T-helper 17 cell (primary cell): ENCODE data around the gene RILPL2. TPM values are rescaled to one million over a fixed set of nuclear protein-coding genes. Genes with fewer than 3 reads are reported as not detected.
"Not testable (repeated sequence)": the region's sequence is repeated elsewhere in the genome, so short reads cannot be mapped to it uniquely, and the experiment has no call there.

Experiments used
- ATAC-seq: fragments of 150-1000 bp; cut with Tn5 transposase; 2 replicates; pipeline ENCODE4 v1.10.0; 2021; ENCODE audit warnings: mild to moderate bottlenecking, moderate library complexity
- DNase-seq, 3 donors: peaks; one replicate each; pipeline versions ENCODE4 v3.0.0 to v3.0.0-alpha.2; 2020 to 2021
- H3K9me3 ChIP-seq: one replicate; pipeline ENCODE4 v1.7.0; 2013; ENCODE audit warnings: low read length, mild to moderate bottlenecking; ENCODE audit not compliant: control insufficient read depth, poor library complexity, severe bottlenecking
- H3K27ac Mint-ChIP-seq: one replicate; pipeline ENCODE4 v1.8.0; 2022; ENCODE audit warnings: mild to moderate bottlenecking, moderate library complexity, mixed read lengths
- H3K27me3 Mint-ChIP-seq: one replicate; pipeline ENCODE4 v1.8.0; 2022; ENCODE audit warnings: mixed read lengths
- H3K36me3 Mint-ChIP-seq: one replicate; pipeline ENCODE4 v1.8.0; 2022; ENCODE audit warnings: low read depth, mixed read lengths
- H3K4me1 Mint-ChIP-seq: one replicate; pipeline ENCODE4 v1.8.0; 2022; ENCODE audit warnings: mild to moderate bottlenecking, mixed read lengths
- H3K4me3 Mint-ChIP-seq: one replicate; pipeline ENCODE4 v1.8.0; 2022; ENCODE audit warnings: mild to moderate bottlenecking, moderate library complexity, mixed read lengths
- total RNA-seq, 4 donors: library from RNA in 2 of 4; stranded (reverse) in 2 of 4; gene quantifications; one replicate each; pipeline ENCODE4 v1.2.3 and lab custom pipeline; 2022 to 2026

RILPL2 gene
- total RNA-seq, 2 donors from 2014 or later, result 9.6 to 11.8 TPM

GRCh38 chr12:123408619-123409018 is 27.9 kb downstream of the RILPL2 start:
- H3K4me1 Mint-ChIP-seq, H3K27me3 Mint-ChIP-seq, ATAC-seq, DNase-seq, H3K9me3 ChIP-seq, H3K36me3 Mint-ChIP-seq, H3K4me3 Mint-ChIP-seq, H3K27ac Mint-ChIP-seq: not testable (repeated sequence)

GRCh38 chr12:123407934-123408333 is 28.6 kb downstream of the RILPL2 start:
- ATAC-seq, H3K9me3 ChIP-seq, H3K4me3 Mint-ChIP-seq, H3K27ac Mint-ChIP-seq, H3K36me3 Mint-ChIP-seq, DNase-seq, H3K27me3 Mint-ChIP-seq, H3K4me1 Mint-ChIP-seq: not testable (repeated sequence)

GRCh38 chr12:123407269-123407668 is 29.2 kb downstream of the RILPL2 start:
- ATAC-seq, H3K4me3 Mint-ChIP-seq, H3K4me1 Mint-ChIP-seq, H3K36me3 Mint-ChIP-seq, H3K9me3 ChIP-seq, DNase-seq, H3K27ac Mint-ChIP-seq, H3K27me3 Mint-ChIP-seq: not testable (repeated sequence)

GRCh38 chr12:123404581-123404980 is 31.9 kb downstream of the RILPL2 start:
- ATAC-seq (no peak), DNase-seq (no peak)
- Mint-ChIP-seq H3K4me3 (no peak overlapping the region), H3K27me3 (no peaks in the 10 kb centered on the region), H3K36me3 (no peaks in the 10 kb centered on the region), H3K27ac (no peak overlapping the region), H3K4me1 (peaks cover 7% of the 10 kb centered on the region)
- H3K9me3 ChIP-seq, result no peaks in the 10 kb centered on the region

GRCh38 chr12:123401753-123402683 is 34.5 kb downstream of the RILPL2 start:
- peak overlapping the region; percentile 41 for H3K4me3 Mint-ChIP-seq
- H3K4me1 Mint-ChIP-seq, result peaks cover 14% of the 10 kb centered on the region
- DNase-seq, result no peak
- no peaks in the 10 kb centered on the region for H3K36me3 Mint-ChIP-seq
- no peaks in the 10 kb centered on the region for H3K9me3 ChIP-seq
- ATAC-seq, result no peak
- peak overlapping the region; percentile 59 for H3K27ac Mint-ChIP-seq
- no peaks in the 10 kb centered on the region for H3K27me3 Mint-ChIP-seq

- no peaks in the 10 kb centered on the region for H3K9me3 ChIP-seq
- ATAC-seq, result no peak
- Mint-ChIP-seq H3K27ac (no peak overlapping the region), H3K4me1 (peaks cover 23% of the 10 kb centered on the region), H3K27me3 (no peaks in the 10 kb centered on the region), H3K4me3 (no peak overlapping the region), H3K36me3 (no peaks in the 10 kb centered on the region)
- no peak for DNase-seq
Observed at GRCh38 chr12:123399255-123399617, 37.2 kb downstream of the RILPL2 start.

GRCh38 chr12:123398550-123399254 is 37.8 kb downstream of the RILPL2 start:
- Mint-ChIP-seq H3K4me3 (no peak overlapping the region), H3K36me3 (no peaks in the 10 kb centered on the region), H3K4me1 (peaks cover 23% of the 10 kb centered on the region), H3K27me3 (no peaks in the 10 kb centered on the region), H3K27ac (no peak overlapping the region)
- H3K9me3 ChIP-seq, result no peaks in the 10 kb centered on the region
- ATAC-seq (no peak), DNase-seq (no peak)

- no peaks in the 10 kb centered on the region for H3K9me3 ChIP-seq
- H3K4me1 Mint-ChIP-seq, result peaks cover 20% of the 10 kb centered on the region
- ATAC-seq (no peak), DNase-seq (no peak)
- no peaks in the 10 kb centered on the region for H3K27me3 Mint-ChIP-seq
- H3K36me3 Mint-ChIP-seq, result no peaks in the 10 kb centered on the region
- H3K27ac Mint-ChIP-seq, result no peak overlapping the region
- H3K4me3 Mint-ChIP-seq, result no peak overlapping the region
Observed at GRCh38 chr12:123398177-123398549, 38.3 kb downstream of the RILPL2 start.

- DNase-seq (no peak), ATAC-seq (no peak)
- no peak overlapping the region for H3K4me3 Mint-ChIP-seq
- no peaks in the 10 kb centered on the region for H3K36me3 Mint-ChIP-seq
- H3K27ac Mint-ChIP-seq, result no peak overlapping the region
- no peaks in the 10 kb centered on the region for H3K9me3 ChIP-seq
- H3K27me3 Mint-ChIP-seq, result no peaks in the 10 kb centered on the region
- peaks cover 19% of the 10 kb centered on the region for H3K4me1 Mint-ChIP-seq
Observed at GRCh38 chr12:123397400-123397799, 39.1 kb downstream of the RILPL2 start.

- no peaks in the 10 kb centered on the region for H3K9me3 ChIP-seq
- Mint-ChIP-seq H3K4me3 (no peak overlapping the region), H3K27ac (peak overlapping the region; percentile 1), H3K4me1 (peaks cover 20% of the 10 kb centered on the region), H3K27me3 (no peaks in the 10 kb centered on the region), H3K36me3 (no peaks in the 10 kb centered on the region)
- no peak for DNase-seq
- no peak for ATAC-seq
Observed at GRCh38 chr12:123396954-123397353, 39.5 kb downstream of the RILPL2 start.

GRCh38 chr12:123396543-123396942 is 39.9 kb downstream of the RILPL2 start:
- Mint-ChIP-seq H3K4me3 (no peak overlapping the region), H3K4me1 (peaks cover 23% of the 10 kb centered on the region), H3K36me3 (no peaks in the 10 kb centered on the region), H3K27ac (peak overlapping the region; percentile 1), H3K27me3 (no peaks in the 10 kb centered on the region)
- ATAC-seq, result no peak
- no peaks in the 10 kb centered on the region for H3K9me3 ChIP-seq
- DNase-seq, result no peak

- H3K27me3 Mint-ChIP-seq, result no peaks in the 10 kb centered on the region
- H3K36me3 Mint-ChIP-seq, result no peaks in the 10 kb centered on the region
- peaks cover 34% of the 10 kb centered on the region for H3K4me1 Mint-ChIP-seq
- no peak overlapping the region for H3K4me3 Mint-ChIP-seq
- no peak overlapping the region for H3K27ac Mint-ChIP-seq
- ATAC-seq (no peak), DNase-seq (no peak)
- no peaks in the 10 kb centered on the region for H3K9me3 ChIP-seq
Observed at GRCh38 chr12:123395236-123395635, 41.2 kb downstream of the RILPL2 start.

- no peaks in the 10 kb centered on the region for H3K27me3 Mint-ChIP-seq
- ATAC-seq, result no peak
- no peaks in the 10 kb centered on the region for H3K9me3 ChIP-seq
- H3K36me3 Mint-ChIP-seq, result peaks cover 2% of the 10 kb centered on the region
- H3K4me1 Mint-ChIP-seq, result peaks cover 34% of the 10 kb centered on the region
- H3K4me3 Mint-ChIP-seq, result no peak overlapping the region
- H3K27ac Mint-ChIP-seq, result peak overlapping the region; percentile 93
- DNase-seq, result no peak
Observed at GRCh38 chr12:123393747-123394146, 42.7 kb downstream of the RILPL2 start.
